GM18508 (cell line): Measurements from ENCODE around the gene CCDC150.
"Not testable (repeated sequence)": the region's sequence is repeated elsewhere in the genome, so short reads cannot be mapped to it uniquely, and the experiment has no call there.

Experiments
- ATAC-seq: cut with Tn5 transposase; IDR thresholded peaks from one replicate; pipeline ENCODE4 v1.9.1; 2021; ENCODE audit warnings: moderate number of reproducible peaks; ENCODE audit not compliant: insufficient read depth, unreplicated experiment

CCDC150 gene

DNA sequence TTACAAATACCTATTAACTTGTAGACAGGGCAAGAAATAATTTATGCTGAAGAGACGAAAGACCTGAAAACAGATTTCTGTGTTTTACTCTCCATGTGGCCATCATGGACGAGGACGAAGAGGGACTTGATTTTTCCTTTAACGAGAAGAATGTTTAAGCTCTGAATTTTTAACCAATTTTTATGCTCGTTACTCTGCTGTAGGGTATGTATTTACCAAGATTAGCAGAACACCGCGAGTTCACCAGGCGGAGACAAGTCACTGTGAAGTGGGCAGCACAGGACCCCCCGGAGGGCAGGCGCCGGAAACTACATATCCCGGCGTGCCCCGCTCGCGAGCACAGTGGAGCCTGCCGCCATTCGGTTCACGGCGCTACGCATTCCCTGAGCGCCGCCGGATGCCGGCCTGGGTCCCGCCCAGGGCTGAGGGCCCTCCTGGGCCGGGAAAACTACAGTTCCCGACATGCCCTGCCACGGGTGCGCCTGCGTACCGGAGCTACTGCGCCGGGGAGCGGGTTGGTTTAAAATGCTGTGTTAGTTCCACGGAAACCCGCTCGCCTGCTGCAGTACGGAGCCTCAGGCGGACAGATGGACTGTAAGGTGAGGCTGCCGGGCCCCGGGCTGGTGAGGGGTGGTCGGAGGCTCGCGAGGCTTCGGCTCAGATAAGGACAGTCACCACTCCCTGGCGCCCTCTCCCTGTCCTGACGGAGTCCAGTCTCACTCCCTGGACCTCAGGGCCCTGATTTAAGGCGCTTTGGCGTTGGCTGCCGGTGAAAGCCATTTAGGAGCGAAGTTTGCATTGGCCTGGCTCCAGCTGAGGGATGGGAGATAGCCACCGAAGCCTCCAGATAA lies at the start of gene CCDC150:
Gene CCDC150, plus strand, starts transcription at position 536 of the 851 bp plus-strand sequence. Its CDS starts 52 bp downstream, at position 588.
- ATAC-seq = peak; percentile 98

DNA sequence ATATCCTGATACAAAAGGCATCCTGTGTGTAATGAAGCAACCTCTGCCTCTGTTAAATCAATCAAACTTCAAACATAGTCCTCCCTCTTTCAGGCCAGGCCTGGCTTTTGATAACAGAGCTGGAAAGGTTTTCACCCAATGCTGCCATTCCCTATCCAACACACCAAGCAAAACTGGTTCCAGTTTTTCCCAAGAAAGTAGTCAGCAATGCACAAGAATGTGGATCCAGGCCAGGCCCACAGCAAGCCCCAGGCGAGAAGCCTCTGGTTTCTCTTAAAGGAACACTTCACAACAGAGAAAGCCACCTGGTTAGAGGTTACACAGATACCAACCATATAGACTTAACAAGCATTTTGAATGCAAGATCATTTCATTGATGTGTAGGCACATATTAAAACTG lies 49.2 kb upstream of the CCDC150 start:
- ATAC-seq = no peak

DNA sequence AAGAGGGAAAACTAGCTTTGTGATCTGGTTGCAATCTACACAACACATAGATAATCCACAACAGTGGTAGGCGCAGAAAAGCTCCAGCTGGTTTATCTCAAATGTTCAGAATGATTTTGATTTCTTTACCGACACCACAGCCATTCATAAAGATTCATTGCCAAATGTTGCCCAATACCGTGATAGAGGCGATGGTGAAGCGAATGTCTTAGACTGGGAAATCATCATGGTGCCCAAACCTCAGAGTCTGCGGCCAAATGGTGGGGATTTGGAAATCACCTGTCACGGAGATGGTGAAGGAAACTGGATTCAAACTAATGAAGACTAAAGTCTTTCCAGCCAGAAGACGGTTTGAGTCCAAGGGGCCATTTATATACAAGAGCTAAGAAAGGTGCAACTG lies 48.5 kb upstream of the CCDC150 start:
- no peak for ATAC-seq

DNA sequence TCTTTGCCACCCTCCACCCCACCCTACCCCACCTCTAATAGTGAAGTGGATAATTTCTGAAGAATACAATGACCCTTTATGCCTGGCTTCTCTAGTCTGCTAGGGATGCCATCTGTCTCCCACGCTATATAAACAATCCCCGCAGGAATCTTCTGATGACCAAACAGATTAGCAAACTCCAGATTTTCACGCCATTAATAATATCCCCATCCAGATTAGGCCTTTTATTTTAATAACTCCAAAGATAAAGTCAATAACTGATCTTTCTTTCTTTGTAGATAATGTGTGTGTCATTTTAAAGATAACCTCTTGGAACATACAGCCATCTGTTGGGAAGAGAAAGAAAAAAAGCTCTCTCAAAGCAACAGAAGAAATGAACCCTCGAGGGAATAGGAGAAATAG lies 47.9 kb upstream of the CCDC150 start:
- ATAC-seq = no peak

DNA sequence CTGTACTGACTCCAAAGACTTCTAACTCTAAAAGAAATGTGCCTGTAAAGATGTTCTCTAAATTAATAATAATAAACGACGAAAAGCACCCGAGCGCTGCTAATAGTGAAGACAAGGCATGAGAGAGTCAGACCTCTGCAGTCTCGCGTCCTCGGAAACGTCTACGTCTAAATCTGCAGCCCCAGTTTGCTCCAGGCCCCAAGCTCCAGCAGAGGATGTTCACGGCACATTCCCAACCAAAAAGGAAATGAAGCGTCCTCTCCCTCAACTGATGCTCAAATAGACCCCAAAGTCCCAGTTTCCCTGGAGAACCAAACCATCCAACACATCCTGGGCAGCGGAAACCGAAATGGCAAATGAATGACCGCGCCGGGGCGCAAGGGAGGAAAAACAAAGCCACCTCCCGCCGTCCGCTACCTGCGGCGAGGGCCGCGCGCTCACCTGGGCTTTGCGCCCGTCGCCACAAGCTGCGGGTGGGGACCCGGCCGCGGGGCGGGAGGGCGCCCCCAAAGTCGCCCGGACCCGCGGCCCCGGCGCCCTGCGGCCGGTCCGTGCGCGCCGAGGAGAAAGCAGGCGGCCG lies 47.1 kb upstream of the CCDC150 start:
- ATAC-seq = no peak

DNA sequence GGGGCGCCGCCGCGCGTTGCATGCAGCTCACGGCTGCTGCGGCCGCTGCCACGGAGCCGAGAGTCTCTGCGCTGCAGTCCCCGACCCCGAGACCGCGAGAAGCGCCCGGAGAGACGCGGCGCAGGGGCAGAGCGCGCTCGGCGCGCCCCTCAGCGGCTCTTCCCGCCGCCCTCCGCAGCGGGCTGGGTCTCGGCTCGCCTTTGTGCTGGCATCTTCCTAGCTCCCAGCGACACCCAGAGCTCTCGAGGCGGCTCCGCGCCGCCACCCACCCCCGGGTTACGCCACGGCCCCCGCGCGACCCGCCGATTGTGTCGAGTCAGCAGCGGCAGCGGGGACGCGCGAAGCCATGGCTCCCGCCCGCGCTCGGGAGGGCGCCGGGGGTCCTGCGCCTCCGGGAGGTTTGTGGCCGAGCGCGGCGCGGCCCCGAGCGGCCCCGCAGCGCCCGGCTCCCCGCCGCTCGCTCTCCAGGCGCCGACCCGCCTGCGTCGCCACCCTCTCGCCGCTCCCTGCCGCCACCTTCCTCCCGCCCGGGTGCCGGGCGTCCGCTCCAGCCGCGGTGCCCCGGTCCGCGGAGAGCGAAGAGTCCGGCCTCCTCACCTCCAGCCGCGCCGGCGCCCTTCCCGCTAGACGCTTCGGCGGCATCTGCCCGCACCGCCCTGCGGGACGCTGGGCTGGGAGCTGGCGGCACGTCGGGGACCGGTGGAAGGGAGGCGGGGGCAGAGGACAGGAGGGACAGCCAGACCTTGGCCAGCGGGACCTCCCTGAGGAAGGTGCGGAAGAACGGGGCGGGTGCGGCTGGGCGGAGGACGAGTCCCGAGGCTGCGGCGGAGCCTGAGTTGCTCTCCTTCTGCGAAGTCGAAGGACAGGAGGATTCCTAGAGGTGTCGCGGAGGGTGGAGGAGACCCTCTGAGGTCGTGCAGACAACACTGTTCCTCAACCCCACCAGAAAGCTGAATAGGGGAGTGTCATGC lies 46.3 kb upstream of the CCDC150 start, which contains the start of gene HECW2:
Gene HECW2, minus strand, starts transcription at position 644 of the 971 bp plus-strand sequence.
- ATAC-seq = no peak

DNA sequence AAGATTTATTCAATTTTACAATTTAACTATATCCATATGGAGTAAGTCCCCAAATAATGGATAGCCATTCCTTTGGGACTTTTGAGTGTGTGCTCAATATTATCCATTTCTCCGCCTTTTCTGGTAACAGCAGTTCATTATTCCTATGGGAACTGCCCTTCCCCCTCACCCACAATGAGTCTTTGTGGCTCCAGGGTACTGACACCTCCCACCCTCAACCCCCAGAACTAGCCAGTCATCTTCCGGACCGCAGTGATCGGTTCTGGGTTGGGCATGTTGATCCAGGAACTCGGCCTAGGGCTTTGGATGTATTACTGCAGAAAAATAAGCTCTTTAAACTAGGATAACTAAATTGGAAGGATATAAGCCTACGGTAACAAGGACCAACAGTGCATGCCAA lies 45.4 kb upstream of the CCDC150 start:
- ATAC-seq = no peak

DNA sequence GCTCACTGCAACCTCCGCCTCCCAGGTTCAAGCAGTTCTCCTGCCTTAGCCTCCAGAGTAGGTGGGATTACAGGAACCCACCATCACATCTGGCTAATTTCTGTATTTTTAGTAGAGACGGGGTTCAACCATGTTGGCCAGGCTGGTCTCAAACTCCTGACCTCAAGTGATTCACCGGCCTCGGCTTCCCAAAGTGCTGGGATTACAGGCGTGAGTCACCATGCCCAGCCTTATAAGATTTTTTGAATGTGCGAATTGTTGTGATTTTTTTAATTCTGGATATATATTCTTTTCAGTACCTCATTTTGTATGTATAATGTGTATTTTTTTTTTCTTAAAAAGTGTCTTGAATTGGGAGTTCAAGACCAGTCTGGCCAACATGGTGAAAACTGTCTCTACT lies 42.0 kb upstream of the CCDC150 start:
- no peak for ATAC-seq

DNA sequence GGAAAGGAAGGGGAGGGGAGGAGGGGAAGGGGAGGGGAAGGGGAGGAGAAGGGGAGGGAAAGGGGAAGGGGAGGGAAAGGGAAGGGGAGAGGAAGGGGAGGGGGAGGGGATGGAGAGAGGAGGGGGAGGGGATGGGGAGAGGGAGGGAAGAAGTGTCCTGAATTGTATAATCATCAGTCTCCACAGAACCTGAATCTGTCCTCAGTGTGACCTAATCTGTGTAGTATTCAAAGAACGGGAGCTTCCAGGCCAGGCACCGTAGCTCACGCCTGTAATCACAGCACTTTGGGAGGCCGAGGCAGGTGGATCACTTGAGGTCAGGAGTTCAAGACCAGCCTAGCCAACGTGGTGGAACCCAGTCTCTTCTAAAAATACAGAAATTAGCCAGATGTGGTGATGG lies 41.1 kb upstream of the CCDC150 start:
- ATAC-seq = no peak

DNA sequence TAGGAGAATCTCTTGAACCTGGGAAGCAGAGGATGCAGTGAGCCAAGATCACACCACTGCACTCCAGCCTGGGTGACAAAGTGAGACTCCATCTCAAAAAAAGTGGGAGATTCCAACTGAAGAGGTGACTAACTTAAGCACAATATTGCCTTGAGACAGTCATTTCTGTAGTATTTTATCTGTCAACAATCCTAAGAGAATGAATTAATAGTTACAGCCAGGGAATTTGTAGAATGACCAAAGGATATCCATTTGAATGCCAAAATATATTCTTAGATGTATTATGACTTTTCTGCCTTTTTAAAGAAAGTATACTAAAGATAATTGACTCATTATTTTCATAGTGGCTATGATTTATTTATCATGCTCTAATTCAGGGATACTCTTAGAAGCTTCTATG lies 40.7 kb upstream of the CCDC150 start:
- no peak for ATAC-seq

DNA sequence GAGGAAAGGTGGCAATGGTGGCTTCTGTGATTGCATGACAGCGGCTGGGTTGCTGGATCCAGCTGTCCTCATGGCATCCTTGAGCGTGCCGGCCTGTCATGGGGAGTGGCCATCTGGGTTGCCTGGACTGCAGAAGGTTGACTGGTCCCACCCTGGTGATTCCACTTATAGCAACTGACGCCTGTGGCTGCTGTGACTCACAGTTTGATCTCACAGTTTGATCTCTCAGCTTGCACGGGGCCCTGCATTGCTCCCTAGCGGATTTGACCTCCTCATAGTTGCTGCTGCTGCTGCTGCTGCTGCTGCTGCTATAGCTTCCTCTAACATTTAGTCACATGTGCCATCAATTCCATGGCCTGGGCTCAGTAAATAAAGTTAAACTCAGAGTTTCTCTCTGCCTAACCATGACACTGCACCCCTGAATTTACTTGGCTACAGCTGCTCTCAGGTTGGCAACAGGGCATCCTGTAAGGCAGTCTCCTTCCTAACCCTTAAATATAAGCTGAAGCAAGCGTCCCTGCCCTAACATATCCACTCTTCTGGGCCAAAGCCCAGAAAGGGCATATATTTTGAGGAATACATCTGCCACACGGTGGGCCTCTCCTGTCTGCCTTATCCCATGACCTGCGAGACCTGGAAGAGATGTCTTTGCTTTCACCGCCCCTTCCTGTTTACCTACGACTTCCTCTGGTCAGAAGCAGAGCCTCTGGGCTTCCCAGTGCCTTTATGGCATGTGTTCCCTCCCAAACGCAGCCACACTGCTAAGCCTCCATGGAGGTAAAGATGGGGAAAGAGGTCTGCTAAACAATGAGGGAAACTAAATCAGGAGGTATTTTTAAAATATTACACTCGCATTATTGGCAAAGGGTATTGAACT lies 37.8 kb upstream of the CCDC150 start:
- ATAC-seq = no peak

DNA sequence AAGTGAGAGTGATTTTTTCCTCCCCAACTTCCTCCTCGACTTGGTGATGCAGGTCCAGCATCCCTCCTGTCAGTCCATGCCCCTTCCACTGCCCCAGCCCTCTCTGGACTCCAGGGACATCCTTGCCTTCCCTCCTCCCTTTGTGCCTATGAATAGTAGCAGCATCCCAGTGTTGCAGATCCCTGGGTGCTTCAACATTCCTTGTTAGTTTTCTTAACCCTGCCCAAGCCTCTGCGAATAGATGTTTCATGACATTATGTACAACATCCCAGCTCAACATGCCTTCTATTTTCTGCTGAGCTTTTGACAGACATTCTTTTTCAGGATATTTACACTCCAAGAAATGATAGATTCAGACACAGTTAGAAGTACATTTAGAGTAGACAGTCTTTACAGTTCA lies 35.3 kb upstream of the CCDC150 start:
- no peak for ATAC-seq

DNA sequence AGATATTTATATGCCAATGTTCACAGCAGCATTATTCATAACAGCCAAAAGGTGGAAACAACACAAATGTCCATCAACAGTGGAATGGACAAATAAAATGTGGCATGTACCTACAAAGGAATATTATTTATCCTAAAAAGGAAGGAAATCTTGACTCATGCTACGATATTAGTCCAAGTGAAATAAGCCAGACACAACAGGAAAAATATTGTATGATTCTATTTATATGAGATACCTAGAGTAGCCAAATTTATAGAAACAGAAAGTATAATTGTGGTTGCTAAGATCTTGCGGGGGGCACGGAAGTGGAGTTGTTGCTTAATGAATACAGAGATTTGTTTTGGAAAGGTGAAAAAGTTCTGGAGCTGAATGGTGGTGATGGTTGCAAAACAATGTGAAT lies 33.0 kb upstream of the CCDC150 start:
- ATAC-seq = no peak

DNA sequence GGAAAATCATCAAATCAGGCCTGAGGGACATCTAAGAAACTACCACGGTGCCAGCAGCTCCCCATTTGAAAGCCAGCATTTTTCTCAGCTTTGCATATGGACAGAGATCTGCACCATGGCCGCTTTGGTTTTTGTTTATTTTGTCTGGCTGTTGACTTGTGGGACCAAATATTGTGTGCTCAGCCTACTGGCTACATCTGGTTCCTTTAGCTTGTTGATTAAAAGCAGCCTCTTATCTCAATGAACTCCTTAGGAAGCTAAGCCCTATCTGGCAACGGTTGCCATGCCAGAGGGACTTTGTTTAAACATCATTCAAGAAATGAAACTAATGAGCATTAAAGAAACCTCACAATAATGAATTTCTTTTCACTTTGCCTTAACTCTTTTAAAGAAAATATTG lies 32.4 kb upstream of the CCDC150 start:
- no peak for ATAC-seq

DNA sequence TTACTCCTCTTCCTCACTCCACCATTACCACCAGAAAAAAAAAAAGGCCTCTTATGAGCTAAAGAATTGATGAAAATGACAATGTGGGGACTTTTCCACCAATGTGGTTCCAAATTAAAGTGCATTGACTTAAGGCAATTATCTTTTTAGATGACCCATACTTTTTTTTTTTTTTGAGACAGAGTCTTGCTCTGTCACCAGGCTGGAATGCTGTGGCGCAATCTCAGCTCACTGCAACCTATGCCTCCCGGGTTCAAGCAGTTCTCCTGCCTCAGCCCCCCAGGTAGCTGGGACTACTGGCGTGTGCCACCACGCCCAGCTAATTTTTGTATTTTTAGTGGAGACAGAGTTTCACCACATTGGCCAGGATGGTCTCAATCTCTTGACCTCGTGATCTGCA lies 31.6 kb upstream of the CCDC150 start:
- not testable (repeated sequence) for ATAC-seq

DNA sequence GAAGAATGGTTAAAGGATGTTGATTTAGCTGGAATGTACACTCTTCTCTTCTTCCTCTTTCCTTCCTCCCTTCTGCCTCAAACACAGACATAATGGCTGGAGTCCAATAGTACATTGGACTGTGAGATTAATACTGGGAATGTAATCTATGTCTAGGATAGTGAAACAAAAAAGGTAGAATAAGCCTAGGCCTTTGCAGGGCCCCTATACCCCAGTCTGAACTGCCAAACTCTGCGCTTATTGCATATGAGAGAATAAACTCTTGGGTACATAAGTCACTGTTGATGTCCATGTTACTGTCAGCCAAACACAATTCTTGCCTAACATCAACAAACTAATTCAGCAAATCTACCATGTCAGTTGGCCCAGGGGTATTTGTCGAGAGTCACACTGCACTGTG lies 29.7 kb upstream of the CCDC150 start:
- no peak for ATAC-seq

DNA sequence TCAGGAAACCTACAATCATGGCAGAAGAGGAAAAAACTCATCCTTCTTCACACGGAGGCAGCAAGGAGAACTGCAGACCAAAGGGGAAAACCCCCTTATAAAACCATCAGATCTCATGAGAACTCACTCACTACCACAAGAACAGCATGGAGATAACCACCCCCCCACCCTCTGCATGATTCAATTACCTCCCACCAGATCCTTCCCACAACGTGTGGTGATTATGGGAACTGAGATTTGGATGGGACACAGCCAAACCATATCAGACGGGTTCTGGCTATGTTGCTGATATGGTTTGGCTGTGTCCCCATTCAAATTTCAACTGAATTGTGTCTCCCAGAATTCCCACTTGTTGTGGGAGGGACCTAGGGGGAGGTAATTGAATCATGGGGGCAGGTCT lies 28.7 kb upstream of the CCDC150 start:
- no peak for ATAC-seq

DNA sequence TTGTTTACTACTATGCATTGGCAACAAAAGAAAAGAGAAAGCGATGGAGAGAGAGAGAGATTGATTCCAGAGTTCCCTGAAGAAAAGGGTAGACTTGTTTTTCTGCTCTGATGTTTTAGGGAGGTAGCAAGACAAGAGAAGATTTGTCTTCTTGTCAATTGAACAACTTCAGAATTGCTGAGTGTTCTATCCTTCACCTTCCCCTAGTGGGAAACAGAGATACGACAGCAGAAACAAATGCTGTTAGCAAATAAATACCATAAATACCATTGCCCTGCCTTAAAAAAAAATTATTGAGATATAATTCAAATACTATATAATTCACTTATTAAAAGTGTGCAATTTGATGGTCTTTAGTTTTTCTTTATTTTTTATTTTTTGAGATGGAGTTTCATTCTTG lies 26.2 kb upstream of the CCDC150 start:
- ATAC-seq = no peak

DNA sequence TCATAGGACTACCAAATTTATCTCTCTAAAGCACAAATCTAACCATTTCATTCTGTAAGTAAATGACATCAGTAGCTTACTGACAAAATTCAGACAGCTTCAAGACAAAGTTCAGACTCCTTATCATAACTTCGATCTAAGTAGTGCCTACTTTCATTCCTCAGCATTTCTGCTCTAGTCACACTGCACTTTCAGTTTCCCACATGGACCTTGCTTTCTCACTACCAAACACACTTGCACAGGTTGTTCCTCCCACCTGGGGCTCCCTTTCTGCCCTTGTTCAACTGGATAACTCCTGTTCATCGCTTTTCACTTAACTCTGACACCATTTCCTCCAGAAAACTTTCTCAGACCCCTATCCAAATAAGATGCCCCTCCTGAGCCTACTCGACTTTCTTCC lies 22.1 kb upstream of the CCDC150 start:
- ATAC-seq = no peak

DNA sequence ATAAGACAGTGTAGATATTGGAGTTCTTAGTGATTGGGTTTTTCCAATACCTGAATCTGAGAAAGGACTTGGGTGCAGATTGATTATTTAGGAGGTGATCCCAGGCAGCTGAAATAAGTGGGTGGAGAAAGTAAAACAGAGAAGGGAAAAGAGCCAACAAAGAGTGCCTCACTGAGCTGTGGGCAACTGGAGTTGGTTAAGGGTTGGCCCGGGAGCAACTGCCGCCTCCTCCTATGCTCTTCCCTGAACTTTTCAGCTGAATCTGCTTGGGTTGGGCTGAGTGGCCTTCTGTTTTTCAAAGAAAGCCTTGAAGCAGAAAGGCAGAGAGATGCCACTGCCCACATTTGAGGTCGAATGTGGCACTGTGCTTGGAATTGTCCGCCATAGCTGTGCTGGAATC lies 20.9 kb upstream of the CCDC150 start:
- no peak for ATAC-seq
